ENCODE measurements around the gene COL8A1.

- no peak for TF ChIP-seq POLR2A (IDR thresholded peaks at IDR 0.05)
- TF ChIP-seq CTCF (IDR thresholded peaks at IDR 0.05) = no peak
Observed at GRCh38 chr3:99772671-99773070, 134.3 kb downstream of the COL8A1 start.
